Osteoblast (primary cell): Measurements from ENCODE around the gene KCNK13. TPM values are rescaled to one million over a fixed set of nuclear protein-coding genes. Genes with fewer than 3 reads are reported as not detected.
"Not testable (repeated sequence)": the region's sequence is repeated elsewhere in the genome, so short reads cannot be mapped to it uniquely, and the experiment has no call there.

Experiments
- DNase-seq: peaks from one replicate; pipeline ENCODE4 v3.0.0; 2011; ENCODE audit warnings: low spot score, mixed read lengths; ENCODE audit not compliant: insufficient read length; ENCODE audit errors: missing footprints
- H2AFZ ChIP-seq: 2 replicates; pipeline ENCODE4 v1.6.0; 2011; ENCODE audit warnings: mild to moderate bottlenecking, low read length
- H3K27ac ChIP-seq: 2 replicates; pipeline ENCODE4 v1.5.1; 2011; ENCODE audit warnings: mild to moderate bottlenecking, low read depth, low read length, moderate library complexity
- H3K27me3 ChIP-seq: 2 replicates; pipeline ENCODE4 v1.6.0; 2012; ENCODE audit warnings: mild to moderate bottlenecking, control low read depth, inconsistent platforms, low read length, moderate library complexity; ENCODE audit not compliant: insufficient read depth
- H3K36me3 ChIP-seq: 2 replicates; pipeline ENCODE4 v1.5.1; 2011; ENCODE audit warnings: mild to moderate bottlenecking, low read length, control low read depth, moderate library complexity; ENCODE audit not compliant: insufficient read depth
- H3K4me1 ChIP-seq: 2 replicates; pipeline ENCODE4 v1.5.1; 2011; ENCODE audit warnings: mild to moderate bottlenecking, low read length, control low read depth, moderate library complexity; ENCODE audit not compliant: insufficient read depth
- H3K4me2 ChIP-seq: 2 replicates; pipeline ENCODE4 v1.6.0; 2011; ENCODE audit warnings: mild to moderate bottlenecking, low read length; ENCODE audit not compliant: insufficient read depth
- H3K4me3 ChIP-seq: fragments of 200-600 bp; sonication (generic); 3 replicates; pipeline ENCODE4 v1.5.1; 2012; ENCODE audit warnings: mild to moderate bottlenecking, low read length, inconsistent platforms; ENCODE audit not compliant: insufficient read depth
- H3K79me2 ChIP-seq: 2 replicates; pipeline ENCODE4 v1.6.0; 2012; ENCODE audit warnings: mild to moderate bottlenecking, low read length, control low read depth, inconsistent platforms; ENCODE audit not compliant: insufficient read depth
- H3K9me3 ChIP-seq: 2 replicates; pipeline ENCODE4 v1.5.1; 2011; ENCODE audit warnings: low read depth, low read length, control low read depth
- H4K20me1 ChIP-seq: 2 replicates; pipeline ENCODE4 v1.6.0; 2012; ENCODE audit warnings: mild to moderate bottlenecking, low read length, control low read depth; ENCODE audit not compliant: insufficient read depth
- CTCF ChIP-seq: IDR thresholded peaks from 2 replicates; pipeline ENCODE4 v1.5.1; 2011; ENCODE audit warnings: mild to moderate bottlenecking, low read depth, low read length, moderate library complexity; ENCODE audit errors: extremely low read depth
- total RNA-seq: library from RNA; depleted of rRNA; stranded (reverse); fragments of >200 nt; gene quantifications from 2 replicates; pipeline ENCODE4 v1.2.3, GENCODE V29; 2012

Gene KCNK13
- total RNA-seq, 1 donor, result not detected

GRCh38 chr14:90191585-90191984, 129.8 kb downstream of the KCNK13 start:
- TF ChIP-seq CTCF, result no peak
- Histone ChIP-seq H3K4me3 (no peak overlapping the region), H3K27me3 (peaks cover 9% of the 10 kb centered on the region), H3K4me1 (no peaks in the 10 kb centered on the region), H4K20me1 (no peaks in the 10 kb centered on the region), H2AFZ (no peak overlapping the region), H3K79me2 (no peaks in the 10 kb centered on the region), H3K36me3 (no peaks in the 10 kb centered on the region), H3K27ac (no peak overlapping the region), H3K9me3 (no peaks in the 10 kb centered on the region), H3K4me2 (no peak overlapping the region)
- DNase-seq, result no peak

- no peak for DNase-seq
Measured at GRCh38 chr14:90193925-90194324, 132.1 kb downstream of the KCNK13 start.

GRCh38 chr14:90194706-90195105, 132.9 kb downstream of the KCNK13 start:
- no peak for TF ChIP-seq CTCF
- Histone ChIP-seq H3K36me3 (no peaks in the 10 kb centered on the region), H3K9me3 (no peaks in the 10 kb centered on the region), H3K4me1 (no peaks in the 10 kb centered on the region), H2AFZ (no peak overlapping the region), H3K27me3 (peaks cover 12% of the 10 kb centered on the region), H4K20me1 (no peaks in the 10 kb centered on the region), H3K79me2 (no peaks in the 10 kb centered on the region), H3K4me3 (no peak overlapping the region), H3K27ac (no peak overlapping the region), H3K4me2 (no peak overlapping the region)
- DNase-seq, result no peak

More at GRCh38 chr14:90193925-90194324, 132.1 kb downstream of the KCNK13 start:
- TF ChIP-seq CTCF, result peak; percentile 33
- Histone ChIP-seq H2AFZ (no peak overlapping the region), H3K27ac (no peak overlapping the region), H3K79me2 (no peaks in the 10 kb centered on the region), H3K4me1 (no peaks in the 10 kb centered on the region), H3K9me3 (no peaks in the 10 kb centered on the region), H4K20me1 (no peaks in the 10 kb centered on the region), H3K4me2 (no peak overlapping the region), H3K27me3 (peaks cover 14% of the 10 kb centered on the region), H3K4me3 (no peak overlapping the region), H3K36me3 (no peaks in the 10 kb centered on the region)

- Histone ChIP-seq H3K27ac (no peak overlapping the region), H3K4me3 (no peak overlapping the region)
- DNase-seq, result no peak
Measured at GRCh38 chr14:90198541-90199060, 136.8 kb downstream of the KCNK13 start.

GRCh38 chr14:90200546-90200945, 138.8 kb downstream of the KCNK13 start:
- not testable (repeated sequence) for H3K36me3 ChIP-seq, DNase-seq, H3K4me3 ChIP-seq, H4K20me1 ChIP-seq, H3K4me2 ChIP-seq, H3K9me3 ChIP-seq, H3K4me1 ChIP-seq, H2AFZ ChIP-seq, H3K79me2 ChIP-seq, H3K27ac ChIP-seq
- H3K27me3 ChIP-seq, result peaks cover 12% of the 10 kb centered on the region

More at GRCh38 chr14:90198541-90199060, 136.8 kb downstream of the KCNK13 start:
- no peak overlapping the region for H2AFZ ChIP-seq
- no peaks in the 10 kb centered on the region for H3K79me2 ChIP-seq
- H3K36me3 ChIP-seq, result no peaks in the 10 kb centered on the region
- H4K20me1 ChIP-seq, result no peaks in the 10 kb centered on the region
- no peak for TF ChIP-seq CTCF
- no peak overlapping the region for H3K4me2 ChIP-seq
- H3K9me3 ChIP-seq, result no peaks in the 10 kb centered on the region
- H3K27me3 ChIP-seq, result peaks cover 12% of the 10 kb centered on the region
- no peaks in the 10 kb centered on the region for H3K4me1 ChIP-seq
